NCI-H2081 treated with DMSO at 0.1 percent for 48 hours (cell line): ENCODE measurements around the gene CCDC171.
"Not testable (repeated sequence)": the region's sequence is repeated elsewhere in the genome, so short reads cannot be mapped to it uniquely, and the experiment has no call there.

Experiments used
- DNase-seq: peaks from one replicate; lab custom pipeline; 2025; lab: John Stamatoyannopoulos, UW

Gene CCDC171

GRCh38 chr9:15763371-15763770 lies 210.5 kb downstream of the CCDC171 start:
- no peak for DNase-seq

- DNase-seq, result no peak
Observed at GRCh38 chr9:15764131-15764530, 211.3 kb downstream of the CCDC171 start.

- no peak for DNase-seq
Observed at GRCh38 chr9:15769547-15769946, 216.7 kb downstream of the CCDC171 start.

GRCh38 chr9:15778861-15779260 lies 226.0 kb downstream of the CCDC171 start:
- DNase-seq, result no peak

GRCh38 chr9:15782106-15782505 lies 229.3 kb downstream of the CCDC171 start:
- no peak for DNase-seq

- no peak for DNase-seq
Observed at GRCh38 chr9:15785584-15785983, 232.7 kb downstream of the CCDC171 start.

GRCh38 chr9:15786616-15787015 lies 233.8 kb downstream of the CCDC171 start:
- DNase-seq, result no peak

- DNase-seq, result not testable (repeated sequence)
Observed at GRCh38 chr9:15810219-15810899, 257.5 kb downstream of the CCDC171 start.

GRCh38 chr9:15813076-15813475 lies 260.2 kb downstream of the CCDC171 start:
- no peak for DNase-seq

GRCh38 chr9:15824310-15824709 lies 271.5 kb downstream of the CCDC171 start:
- DNase-seq, result no peak

GRCh38 chr9:15831384-15831783 lies 278.5 kb downstream of the CCDC171 start:
- no peak for DNase-seq

GRCh38 chr9:15834541-15834940 lies 281.7 kb downstream of the CCDC171 start:
- no peak for DNase-seq

- no peak for DNase-seq
Observed at GRCh38 chr9:15837079-15837679, 284.3 kb downstream of the CCDC171 start.

- DNase-seq, result no peak
Observed at GRCh38 chr9:15842051-15842450, 289.2 kb downstream of the CCDC171 start.

GRCh38 chr9:15843316-15843715 lies 290.5 kb downstream of the CCDC171 start:
- no peak for DNase-seq

- no peak for DNase-seq
Observed at GRCh38 chr9:15843931-15844330, 291.1 kb downstream of the CCDC171 start.

- DNase-seq, result no peak
Observed at GRCh38 chr9:15846611-15847010, 293.8 kb downstream of the CCDC171 start.

GRCh38 chr9:15849871-15850270 lies 297.0 kb downstream of the CCDC171 start:
- DNase-seq, result no peak

GRCh38 chr9:15851766-15852165 lies 298.9 kb downstream of the CCDC171 start:
- DNase-seq, result no peak

- DNase-seq, result no peak
Observed at GRCh38 chr9:15856591-15856990, 303.7 kb downstream of the CCDC171 start.

- no peak for DNase-seq
Observed at GRCh38 chr9:15867334-15867733, 314.5 kb downstream of the CCDC171 start.

- peak; percentile 42 for DNase-seq
Observed at GRCh38 chr9:15867988-15868387, 315.1 kb downstream of the CCDC171 start.

GRCh38 chr9:15873573-15874177 lies 320.8 kb downstream of the CCDC171 start:
- no peak for DNase-seq

GRCh38 chr9:15882328-15882727 lies 329.5 kb downstream of the CCDC171 start:
- DNase-seq, result no peak
